ENCODE data around the gene ELAVL4.

DNA sequence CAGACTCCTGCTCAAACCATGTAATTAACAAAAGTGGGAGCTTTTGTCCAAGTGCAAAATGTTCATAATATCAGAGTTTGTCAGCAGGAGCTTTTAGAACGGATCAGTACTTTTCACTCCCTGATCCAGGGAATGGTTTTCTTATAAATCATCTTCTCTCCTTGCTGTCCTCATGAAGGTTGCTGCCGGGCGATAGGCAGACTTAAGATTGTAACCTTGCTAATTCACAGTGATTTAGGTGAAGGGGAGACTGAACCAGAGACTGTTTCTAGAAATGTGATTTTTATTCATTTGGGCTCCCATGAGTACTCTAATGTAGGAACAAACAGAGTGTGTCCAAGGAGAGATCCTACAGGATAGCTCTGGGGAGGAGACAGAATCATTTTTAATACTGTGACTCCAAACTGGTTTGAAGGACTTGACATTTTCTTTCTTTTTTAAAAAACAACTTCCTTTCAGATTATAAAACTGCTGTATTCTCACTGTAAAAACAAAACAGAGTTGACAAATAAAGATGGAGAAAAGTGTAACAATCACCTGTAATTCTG lies 23.7 kb downstream of the ELAVL4 start:
- TF ChIP-seq, protein P1, sequence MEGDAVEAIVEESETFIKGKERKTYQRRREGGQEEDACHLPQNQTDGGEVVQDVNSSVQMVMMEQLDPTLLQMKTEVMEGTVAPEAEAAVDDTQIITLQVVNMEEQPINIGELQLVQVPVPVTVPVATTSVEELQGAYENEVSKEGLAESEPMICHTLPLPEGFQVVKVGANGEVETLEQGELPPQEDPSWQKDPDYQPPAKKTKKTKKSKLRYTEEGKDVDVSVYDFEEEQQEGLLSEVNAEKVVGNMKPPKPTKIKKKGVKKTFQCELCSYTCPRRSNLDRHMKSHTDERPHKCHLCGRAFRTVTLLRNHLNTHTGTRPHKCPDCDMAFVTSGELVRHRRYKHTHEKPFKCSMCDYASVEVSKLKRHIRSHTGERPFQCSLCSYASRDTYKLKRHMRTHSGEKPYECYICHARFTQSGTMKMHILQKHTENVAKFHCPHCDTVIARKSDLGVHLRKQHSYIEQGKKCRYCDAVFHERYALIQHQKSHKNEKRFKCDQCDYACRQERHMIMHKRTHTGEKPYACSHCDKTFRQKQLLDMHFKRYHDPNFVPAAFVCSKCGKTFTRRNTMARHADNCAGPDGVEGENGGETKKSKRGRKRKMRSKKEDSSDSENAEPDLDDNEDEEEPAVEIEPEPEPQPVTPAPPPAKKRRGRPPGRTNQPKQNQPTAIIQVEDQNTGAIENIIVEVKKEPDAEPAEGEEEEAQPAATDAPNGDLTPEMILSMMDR (IDR thresholded peaks at IDR 0.05): no peak
- no peak for TF ChIP-seq POLR2A (IDR thresholded peaks at IDR 0.05)

Measured in lower leg skin (tissue), 3 donors.